GM18507 (cell line): ENCODE data around the gene METRN.
"Not testable (repeated sequence)": the region's sequence is repeated elsewhere in the genome, so short reads cannot be mapped to it uniquely, and the experiment has no call there.

Experiments
- DNase-seq: peaks from one replicate; pipeline ENCODE4 v3.0.0; 2011; ENCODE audit warnings: low read depth; ENCODE audit not compliant: insufficient read length; ENCODE audit errors: extremely low spot score
- FAIRE-seq: peaks from 2 replicates; lab custom pipeline; 2011; peaks lifted over from hg19 to GRCh38; lab: Jason Lieb, UNC

Gene METRN

GRCh38 chr16:689175-689897 is 25.6 kb upstream of the METRN start:
- FAIRE-seq (no peak), DNase-seq (no peak)

GRCh38 chr16:691242-691641 is 23.7 kb upstream of the METRN start:
- not testable (repeated sequence) for DNase-seq, FAIRE-seq

GRCh38 chr16:692356-693108 is 22.4 kb upstream of the METRN start:
- DNase-seq (no peak), FAIRE-seq (no peak)

- FAIRE-seq: no peak
- no peak for DNase-seq
These were observed 21.6 kb upstream of the METRN start for GRCh38 chr16:693364-693763.

- no peak for FAIRE-seq
- no peak for DNase-seq
These were observed 21.2 kb upstream of the METRN start for GRCh38 chr16:693766-694165.

- FAIRE-seq: no peak
- DNase-seq: no peak
These were observed 20.6 kb upstream of the METRN start for GRCh38 chr16:694187-694862.

GRCh38 chr16:694863-695354 is 20.0 kb upstream of the METRN start:
- FAIRE-seq (no peak), DNase-seq (no peak)

- no peak for FAIRE-seq
These were observed 19.4 kb upstream of the METRN start for GRCh38 chr16:695355-696089.

GRCh38 chr16:698911-699671 is 15.8 kb upstream of the METRN start:
- FAIRE-seq: no peak
- DNase-seq: no peak

More at GRCh38 chr16:695355-696089, 19.4 kb upstream of the METRN start:
- DNase-seq: no peak

GRCh38 chr16:700684-701584 is 14.0 kb upstream of the METRN start:
- FAIRE-seq: no peak
- no peak for DNase-seq

GRCh38 chr16:702341-702740 is 12.6 kb upstream of the METRN start:
- DNase-seq: no peak
- no peak for FAIRE-seq

GRCh38 chr16:703406-703805 is 11.5 kb upstream of the METRN start:
- no peak for FAIRE-seq

GRCh38 chr16:704047-704446 is 10.9 kb upstream of the METRN start:
- FAIRE-seq: no peak
- no peak for DNase-seq

More at GRCh38 chr16:703406-703805, 11.5 kb upstream of the METRN start:
- DNase-seq: no peak

GRCh38 chr16:704552-705380 is 10.2 kb upstream of the METRN start:
- FAIRE-seq (no peak), DNase-seq (no peak)

- FAIRE-seq (no peak), DNase-seq (no peak)
These were observed 9.3 kb upstream of the METRN start, which contains the start of gene FBXL16 for GRCh38 chr16:705431-706188. TSS of gene FBXL16 (minus strand) at chr16:705801. CDS start at chr16:697405, 8,396 bp downstream.
